ENCODE data around the gene PTDSS2. TPM values are rescaled to one million over a fixed set of nuclear protein-coding genes. Genes with fewer than 3 reads are reported as not detected.

The PTDSS2 gene
- total and polyA plus RNA-seq, 2 of the 4 experiments (the other 2 are of a cell fraction) = 23.5 to 26.6 TPM

DNA sequence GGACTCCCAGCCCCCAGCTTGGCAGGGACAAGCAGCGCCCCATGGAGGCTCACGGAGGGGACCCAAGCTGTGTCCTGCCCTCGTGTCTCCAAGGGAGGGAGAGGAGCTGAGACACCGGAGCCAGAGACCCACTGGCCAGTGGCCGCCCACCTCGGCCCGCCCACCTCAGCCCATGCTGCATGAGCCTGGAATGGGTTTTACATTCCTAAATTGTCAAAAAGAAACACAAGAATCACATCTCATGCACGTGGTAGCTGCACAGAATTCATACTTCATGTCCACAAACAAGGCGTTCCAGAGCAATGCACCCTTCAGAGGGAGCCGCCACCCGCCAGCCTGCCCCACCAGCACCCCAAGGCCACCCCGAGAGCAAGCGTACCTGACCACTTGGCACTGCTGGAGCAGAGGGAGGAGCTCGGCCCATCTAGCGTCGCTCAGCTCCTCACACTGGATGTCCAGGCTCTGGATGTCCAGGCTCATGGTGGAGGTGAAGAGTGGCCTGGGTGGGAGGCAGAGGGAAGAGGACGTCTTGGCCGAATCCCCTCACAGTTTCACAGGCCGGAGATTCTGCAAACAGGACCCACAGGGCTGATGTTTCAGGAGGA is 51.7 kb downstream of the PTDSS2 start:
- H4K5ac ChIP-seq (ENCODE audit: low read depth, low read length) = no peak overlapping the region
- no peak overlapping the region for H3K23ac ChIP-seq (ENCODE audit: low read depth, low read length)
- in situ Hi-C loops (cut with MboI; ENCODE audit: low sequenced_read_pairs) (no loop called here), dilution Hi-C loops (cut with HindIII; ENCODE audit: low sequenced_read_pairs, unreplicated experiment) (no loop called here), intact Hi-C loops (cut with micrococcal nuclease) (no loop called here)
- H4K91ac ChIP-seq (ENCODE audit: insufficient read depth, low read depth, low read length) = no peak overlapping the region
- H3K27me3 ChIP-seq (ENCODE audit: control insufficient read depth, insufficient read depth, low read length) = no peaks in the 10 kb centered on the region
- H3K9me3 ChIP-seq (ENCODE audit: control insufficient read depth, insufficient read depth, low read length) = peaks cover 2% of the 10 kb centered on the region; the same call in 1 of the 2 replicates
- H3K4me2 ChIP-seq (ENCODE audit: low read depth, low read length) = no peak overlapping the region
- DNase-seq (no peak), ATAC-seq (ENCODE audit: low read depth) (no peak)
- no peak overlapping the region for H3K9ac ChIP-seq (ENCODE audit: low read depth, low read length)
- no peak overlapping the region for H3K27ac ChIP-seq (ENCODE audit: insufficient read depth, low read length)
- no TSS peak for BruUV-seq (replicated peaks)
- CTCF ChIA-PET = no interaction called here
- peaks cover 12% of the 10 kb centered on the region for H3K9me1 ChIP-seq (ENCODE audit: insufficient read depth, low read length)
- no peak overlapping the region for H3K56ac ChIP-seq (ENCODE audit: extremely low read depth, insufficient read depth, low read length)
- POLR2A ChIA-PET (ENCODE audit: unreplicated experiment) = no interaction called here
- H3K4me3 ChIP-seq (ENCODE audit: insufficient read depth, low read depth, low read length) = no peak overlapping the region
- no peak overlapping the region for H2BK20ac ChIP-seq (ENCODE audit: low read depth, low read length)
- H2AFZ ChIP-seq (replicated peaks; ENCODE audit: low read length, poor library complexity) = no peak overlapping the region
- H3K18ac ChIP-seq (ENCODE audit: low read depth, low read length) = no peak overlapping the region
- H3K14ac ChIP-seq (replicated peaks; ENCODE audit: low read depth, low read length) = no peak overlapping the region
- peaks cover 31 to 85% of the 10 kb centered on the region in 2 experiments for H3K79me1 ChIP-seq (ENCODE audit: low read depth in 1 of 2, low read length in 2 of 2)
- no peak overlapping the region for H2AK5ac ChIP-seq (ENCODE audit: low read depth, low read length)
- H4K8ac ChIP-seq (ENCODE audit: low read depth in 2 of 2, low read length in 2 of 2) = no peak overlapping the region
- no peak overlapping the region for H2BK15ac ChIP-seq (ENCODE audit: low read depth, low read length)
- TF ChIP-seq RFX5 (IDR thresholded peaks at IDR 0.05; ENCODE audit: low read depth, low read length) = no peak
- H3K4ac ChIP-seq (ENCODE audit: low read depth, low read length) = no peak overlapping the region
- H3K36me3 ChIP-seq (ENCODE audit: control insufficient read depth, insufficient read depth, low read length) = peaks cover 50% of the 10 kb centered on the region
- peaks cover 9% of the 10 kb centered on the region; the same call in 1 of the 2 replicates for H3K4me1 ChIP-seq (ENCODE audit: control insufficient read depth, insufficient read depth, low read length)
- WGBS, 2 experiments (ENCODE audit: extremely low coverage in 2 of 2, insufficient read length in 1 of 2) = 83% methylated on average over 5 of the region's 19 CpGs; no CpG with 5 or more reads in 1 of the 2 experiments
- peaks cover 18% of the 10 kb centered on the region for H4K20me1 ChIP-seq (ENCODE audit: insufficient read depth, low read length)
- no peak overlapping the region for H2BK120ac ChIP-seq (ENCODE audit: low read depth, low read length)
- H2BK5ac ChIP-seq (ENCODE audit: low read depth, low read length, poor library complexity, severe bottlenecking) = no peak overlapping the region
- no peak overlapping the region for H2AK9ac ChIP-seq (replicated peaks; ENCODE audit: low read depth, low read length, poor library complexity)
